GM11168 (cell line): ENCODE data around the gene ADAMTSL5.
"Not testable (repeated sequence)": the region's sequence is repeated elsewhere in the genome, so short reads cannot be mapped to it uniquely, and the experiment has no call there.

Source experiments
- in situ Hi-C: fragments of 300-500 bp; cut with MboI; formaldehyde crosslinking; loops from one replicate; pipeline ENCODE4 v1.12.0; 2022; ENCODE audit warnings: low sequenced_read_pairs; ENCODE audit not compliant: unreplicated experiment

ADAMTSL5 gene

DNA sequence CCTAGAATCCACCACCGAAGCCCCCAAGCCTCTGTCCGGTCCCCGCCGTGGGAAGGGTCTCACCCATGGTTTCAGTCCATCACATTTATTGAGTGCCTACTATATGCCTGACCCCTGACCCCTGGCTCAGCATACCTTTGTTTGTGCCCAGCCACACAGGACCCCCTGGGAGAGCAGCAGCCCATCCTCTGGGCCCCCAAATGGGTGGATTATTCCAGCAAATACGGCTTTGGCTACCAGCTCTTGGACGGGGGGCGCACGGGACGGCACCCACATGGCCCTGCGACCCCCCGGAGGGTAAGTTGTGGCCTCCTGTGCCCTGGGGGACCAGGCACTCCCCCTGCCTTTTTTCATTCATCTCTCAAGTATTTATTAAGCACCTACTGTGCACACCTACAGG is 18.8 kb upstream of the ADAMTSL5 start:
- in situ Hi-C loops: no loop called here

DNA sequence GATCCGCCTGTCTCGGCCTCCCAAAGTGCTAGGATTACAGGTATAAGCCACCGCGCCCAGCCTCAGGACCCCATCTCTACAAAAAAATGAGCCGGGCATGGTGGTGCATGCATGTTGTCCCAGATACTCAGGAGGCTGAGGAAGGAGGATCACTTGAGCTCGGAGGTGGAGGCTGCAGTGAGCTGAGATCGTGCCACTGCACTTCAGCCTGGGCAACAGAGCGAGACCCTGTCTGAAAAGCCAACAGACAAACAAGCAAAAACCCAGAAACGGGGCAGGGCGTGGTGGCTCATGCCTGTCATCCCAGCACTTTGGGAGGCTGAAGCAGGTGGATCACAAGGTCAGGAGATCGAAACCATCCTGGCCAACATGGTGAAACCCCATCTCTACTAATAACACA is 18.0 kb upstream of the ADAMTSL5 start:
- in situ Hi-C loops: not testable (repeated sequence)

DNA sequence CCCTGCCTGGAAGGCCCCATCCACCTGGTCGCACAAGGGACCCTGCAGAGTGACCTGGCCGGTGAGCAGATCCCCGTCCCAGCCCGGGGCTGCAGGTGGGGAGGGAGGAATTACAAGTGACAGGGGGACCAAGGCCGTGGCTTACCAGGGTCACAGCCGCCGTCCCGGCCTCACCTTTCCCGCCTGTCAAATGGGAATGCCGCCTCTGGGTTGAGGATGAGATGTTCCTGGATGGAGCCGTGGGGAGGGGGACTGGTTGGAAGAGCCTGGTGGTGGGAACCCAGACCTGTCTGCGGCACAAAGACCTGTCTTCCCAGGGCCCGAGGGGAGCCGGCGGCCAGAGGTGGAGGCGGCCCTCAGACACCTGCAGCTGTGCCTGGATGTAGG is 16.6 kb upstream of the ADAMTSL5 start:
- in situ Hi-C loops: no loop called here

DNA sequence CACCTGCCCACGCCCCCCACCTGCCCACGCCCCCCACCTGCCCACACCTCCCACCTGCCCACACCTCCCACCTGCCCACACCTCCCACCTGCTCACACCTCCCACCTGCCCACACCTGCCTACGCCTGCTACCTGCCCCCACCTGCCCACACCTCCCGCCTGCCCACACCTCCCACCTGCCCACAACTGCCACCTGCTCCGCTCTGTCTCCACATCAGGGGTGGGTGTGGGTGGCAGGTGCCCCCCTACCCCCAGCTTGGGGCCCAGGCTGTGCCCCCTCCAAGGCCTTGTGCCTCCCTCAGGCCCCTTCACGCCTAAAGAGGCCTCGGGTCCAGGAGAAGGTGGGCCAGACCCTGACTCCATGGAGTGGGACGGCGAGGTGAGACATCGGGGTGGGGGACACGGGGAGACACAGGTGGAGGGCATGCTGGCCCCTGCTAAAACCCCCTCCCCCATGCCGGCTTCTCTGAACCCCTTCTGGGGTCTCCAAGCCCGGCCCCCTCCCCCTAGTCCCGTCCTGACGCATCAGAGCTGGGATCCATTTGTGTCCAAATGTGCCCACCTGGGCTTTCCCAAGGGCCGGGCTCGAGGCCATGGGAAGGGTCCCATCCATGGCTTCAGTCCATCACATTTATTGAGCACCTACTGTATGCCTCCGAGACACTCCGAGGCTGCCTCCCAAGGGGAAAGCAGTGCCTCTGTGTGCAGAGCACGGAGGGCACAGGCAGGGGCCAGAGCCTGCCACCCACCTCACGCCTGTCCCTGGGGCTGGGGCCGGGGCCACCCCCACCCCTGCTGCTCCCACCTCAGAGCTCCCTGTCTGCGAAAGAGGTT is 16.0 kb upstream of the ADAMTSL5 start:
- in situ Hi-C loops: no loop called here

DNA sequence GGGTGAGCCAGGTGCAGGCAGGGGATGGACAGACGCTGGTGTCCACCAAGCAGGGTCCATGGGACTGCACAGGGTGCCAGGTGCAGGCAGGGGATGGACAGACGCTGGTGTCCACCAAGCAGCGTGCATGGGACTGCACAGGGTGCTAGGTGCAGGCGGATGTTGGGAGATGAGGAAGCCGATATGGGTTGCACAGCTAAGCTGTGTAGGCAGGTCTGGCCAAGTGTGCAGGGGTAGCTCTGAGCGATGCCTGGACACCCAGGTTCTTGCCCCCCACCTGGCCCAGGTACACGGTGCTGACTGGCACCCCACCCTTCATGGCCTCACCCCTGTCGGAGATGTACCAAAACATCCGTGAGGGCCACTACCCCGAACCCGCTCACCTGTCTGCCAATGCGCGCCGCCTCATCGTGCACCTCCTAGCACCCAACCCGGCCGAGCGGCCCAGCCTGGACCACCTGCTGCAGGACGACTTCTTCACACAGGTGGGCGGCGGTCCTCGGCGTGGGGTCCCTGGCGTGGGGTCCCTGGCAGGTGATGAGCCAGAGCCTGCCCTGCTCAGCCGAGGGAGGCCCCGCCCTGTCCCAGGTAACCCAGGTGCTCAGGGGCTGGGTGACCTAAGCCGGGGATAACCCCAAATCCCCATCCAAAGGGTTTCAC is 15.0 kb upstream of the ADAMTSL5 start:
- in situ Hi-C loops: no loop called here

DNA sequence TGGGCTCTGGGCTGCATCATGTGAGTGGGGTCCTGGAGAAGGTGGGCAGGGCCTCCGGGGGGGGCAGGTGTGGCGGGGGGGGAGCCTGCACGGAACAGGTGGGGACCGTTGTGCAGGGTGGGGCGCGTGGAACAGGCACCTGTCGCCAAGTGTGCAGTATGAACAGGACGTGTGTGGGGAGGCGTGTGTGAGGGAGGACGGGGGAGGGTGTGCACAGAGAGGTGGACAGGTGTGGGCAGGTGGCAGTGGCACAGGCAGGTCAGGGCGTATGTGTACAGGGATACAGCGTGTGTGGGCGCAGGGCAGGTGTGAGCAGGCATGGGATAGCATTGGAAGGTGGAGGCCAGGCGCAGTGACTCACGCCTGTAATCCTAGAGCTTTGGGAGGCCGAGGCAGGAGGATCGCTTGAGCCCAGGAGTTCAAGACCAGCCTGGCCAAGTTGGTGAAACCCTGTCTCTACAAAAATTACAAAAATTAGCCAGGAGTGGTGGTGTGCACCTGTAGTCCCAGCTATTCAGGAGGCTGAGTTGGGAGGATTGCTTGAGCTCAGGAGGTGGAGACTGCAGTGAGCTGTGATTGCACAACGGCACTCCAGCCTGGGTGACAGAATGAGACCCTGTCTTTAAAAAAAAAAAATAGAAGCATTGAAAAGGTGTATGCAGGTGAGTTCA is 14.3 kb upstream of the ADAMTSL5 start:
- in situ Hi-C loops: no loop called here

DNA sequence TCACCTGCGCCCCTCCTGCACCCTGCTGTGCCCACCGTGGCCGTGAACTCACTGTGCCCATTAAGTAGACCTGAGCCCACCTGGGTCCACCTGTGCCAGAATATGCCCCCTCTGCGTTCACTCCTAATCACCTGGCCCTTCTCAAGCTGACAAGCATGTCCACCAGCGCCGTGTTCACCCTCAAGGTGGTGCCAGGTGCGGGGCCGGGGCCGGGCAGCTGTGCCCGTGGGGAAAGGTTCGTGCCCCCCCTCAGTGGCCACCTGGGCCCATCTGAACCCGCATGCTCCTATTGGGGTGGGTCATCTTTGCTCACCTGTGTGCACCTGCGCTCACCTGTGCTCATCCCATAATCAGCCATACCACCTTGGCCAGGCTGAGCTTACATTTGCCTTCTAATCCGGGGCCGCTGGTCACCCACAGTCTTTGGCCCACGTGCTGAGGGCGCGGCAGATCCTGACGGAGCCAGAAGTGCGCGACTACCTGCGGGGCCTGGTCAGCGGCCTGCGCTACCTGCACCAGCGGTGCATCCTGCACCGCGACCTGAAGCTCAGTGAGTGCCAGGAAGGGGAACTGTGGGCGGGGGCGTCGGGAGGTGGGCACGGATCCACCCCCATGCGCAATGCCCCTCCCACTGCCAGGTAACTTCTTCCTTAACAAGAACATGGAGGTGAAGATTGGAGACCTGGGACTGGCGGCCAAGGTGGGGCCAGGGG is 13.4 kb upstream of the ADAMTSL5 start:
- in situ Hi-C loops: no loop called here

DNA sequence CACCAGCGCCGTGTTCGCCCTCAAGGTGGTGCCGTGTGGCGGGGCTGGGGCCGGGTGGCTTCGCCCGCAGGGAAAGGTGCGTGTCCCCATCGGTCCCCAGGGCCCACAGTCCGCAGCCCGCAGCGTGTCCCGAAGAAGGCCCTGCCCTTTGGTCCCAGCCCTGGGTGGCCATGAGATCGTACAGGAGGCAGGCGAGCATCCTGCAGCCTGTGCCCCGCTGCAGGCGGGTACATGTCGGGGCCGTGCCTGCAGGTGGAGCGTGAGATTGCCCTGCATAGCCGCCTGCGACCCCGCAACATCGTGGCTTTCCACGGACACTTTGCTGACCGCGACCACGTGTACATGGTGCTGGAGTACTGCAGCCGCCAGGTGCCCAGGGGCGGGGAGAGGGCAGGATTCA is 12.5 kb upstream of the ADAMTSL5 start:
- in situ Hi-C loops: no loop called here

DNA sequence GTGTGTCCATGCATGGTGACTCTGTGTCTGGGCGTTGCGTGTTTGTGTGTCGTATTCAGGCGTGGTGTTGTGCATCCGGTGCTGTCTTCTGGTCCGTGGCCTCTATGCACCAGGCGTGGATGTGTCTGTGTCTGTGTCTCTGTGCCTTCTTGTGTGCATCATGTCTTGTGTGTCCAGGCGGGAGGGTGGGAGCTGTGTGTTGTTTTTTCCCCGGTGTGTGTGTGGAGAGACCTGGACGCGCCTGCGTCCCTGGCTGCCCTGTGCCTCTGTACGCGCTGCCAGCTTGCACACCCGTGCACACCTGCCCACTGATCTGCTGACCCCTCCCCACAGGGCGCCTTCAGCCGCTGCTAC is 12.1 kb upstream of the ADAMTSL5 start:
- in situ Hi-C loops: no loop called here

DNA sequence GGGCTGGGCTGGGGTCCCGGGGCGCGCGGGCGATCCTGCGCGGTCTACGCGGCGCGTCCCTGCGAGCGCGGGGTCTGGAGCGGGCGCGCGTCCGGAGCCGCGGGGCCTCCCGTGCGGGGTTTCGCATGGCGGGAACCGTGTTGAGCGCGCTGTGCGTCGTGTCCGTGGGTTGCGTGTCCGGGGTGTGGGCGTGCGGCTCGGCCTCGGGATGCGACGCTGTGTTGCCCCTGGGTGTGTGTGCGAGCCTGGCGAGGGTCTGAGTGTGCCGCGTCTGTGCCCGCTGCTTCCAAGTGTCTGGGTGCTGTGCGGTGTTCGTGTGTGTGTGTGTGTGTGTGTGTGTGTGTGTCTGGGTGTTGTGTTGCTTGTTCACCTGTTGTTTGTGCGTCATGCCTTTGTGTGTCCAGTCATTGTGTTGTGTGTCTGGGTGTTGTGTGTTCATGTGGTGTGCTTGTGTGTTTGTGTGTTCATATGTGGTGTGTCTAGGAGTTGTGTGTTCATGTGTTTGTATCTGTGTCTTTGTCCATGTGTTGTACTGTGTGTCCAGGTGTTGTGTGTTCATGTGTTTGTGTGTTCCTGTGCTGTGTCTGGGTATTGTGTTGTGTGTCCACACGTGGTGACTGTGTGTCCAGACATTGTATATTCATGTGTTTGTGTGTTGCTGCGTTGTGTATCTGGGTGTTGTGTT is 11.6 kb upstream of the ADAMTSL5 start:
- in situ Hi-C loops: no loop called here

DNA sequence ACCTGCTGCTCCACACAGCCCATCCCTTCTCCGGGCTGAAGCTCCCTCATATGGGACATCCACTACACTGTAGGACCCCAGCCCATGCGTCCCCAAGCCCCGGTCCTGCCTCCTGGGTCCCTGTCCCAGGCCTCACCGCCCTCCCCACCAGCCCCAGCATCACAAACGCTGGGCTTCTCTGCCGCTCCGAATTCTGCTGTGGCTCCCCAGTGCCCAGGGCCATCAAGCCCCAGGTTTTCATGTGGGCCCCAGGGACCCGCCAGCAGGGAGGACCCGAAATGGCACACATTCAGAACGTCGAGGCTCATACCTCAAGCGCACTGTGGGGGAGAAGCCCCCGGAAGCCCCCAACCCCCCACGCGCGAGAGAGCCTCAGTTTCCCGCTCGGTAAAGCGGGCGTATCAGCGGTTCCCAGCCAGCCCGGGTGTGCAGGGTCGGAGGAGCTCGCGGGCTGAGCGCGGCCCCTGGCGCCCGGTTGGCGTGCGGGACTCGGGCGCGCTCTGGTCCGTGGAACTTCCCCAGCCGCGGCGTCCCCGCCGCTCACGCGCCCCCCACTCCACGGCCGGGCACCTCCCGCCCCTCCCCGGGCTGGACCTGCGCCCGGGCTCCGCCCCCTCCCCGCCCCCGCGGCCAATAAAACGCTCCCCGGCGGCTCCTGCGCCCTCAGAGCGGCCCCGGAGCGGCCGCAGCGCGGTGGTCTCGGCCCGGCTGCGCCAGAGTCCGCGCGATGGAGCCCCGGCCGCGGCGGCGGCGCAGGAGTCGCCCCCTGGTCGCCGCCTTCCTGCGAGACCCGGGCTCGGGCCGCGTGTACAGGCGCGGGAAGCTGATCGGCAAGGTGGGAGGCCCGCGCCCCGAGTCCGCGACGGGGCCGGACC is 10.8 kb upstream of the ADAMTSL5 start, which contains the start of gene PLK5:
TSS of gene PLK5 (plus strand) at position 666 of the 875 bp plus-strand sequence. CDS start 2,920 bp downstream, outside the sequence.
- in situ Hi-C loops: no loop called here

DNA sequence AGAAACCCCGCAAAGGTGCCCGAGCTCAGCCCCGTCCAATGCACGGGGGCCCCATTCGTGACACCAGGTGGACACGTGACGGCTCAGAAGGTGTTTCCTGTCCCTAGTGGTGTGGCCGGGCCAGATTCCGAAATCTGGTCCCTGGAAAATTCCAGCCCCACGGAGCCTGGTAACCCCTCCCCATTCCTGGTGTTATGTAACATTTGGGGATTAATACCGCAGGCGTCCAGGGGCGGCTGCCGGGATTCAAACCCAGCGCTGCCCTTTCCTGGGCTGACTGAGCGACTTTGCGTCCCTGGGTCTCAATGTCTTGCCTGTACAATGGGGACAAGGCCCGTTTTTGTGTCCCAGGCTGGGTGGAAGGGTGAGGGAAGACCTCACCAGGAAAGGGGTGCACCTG is 10.0 kb upstream of the ADAMTSL5 start:
- in situ Hi-C loops: no loop called here

DNA sequence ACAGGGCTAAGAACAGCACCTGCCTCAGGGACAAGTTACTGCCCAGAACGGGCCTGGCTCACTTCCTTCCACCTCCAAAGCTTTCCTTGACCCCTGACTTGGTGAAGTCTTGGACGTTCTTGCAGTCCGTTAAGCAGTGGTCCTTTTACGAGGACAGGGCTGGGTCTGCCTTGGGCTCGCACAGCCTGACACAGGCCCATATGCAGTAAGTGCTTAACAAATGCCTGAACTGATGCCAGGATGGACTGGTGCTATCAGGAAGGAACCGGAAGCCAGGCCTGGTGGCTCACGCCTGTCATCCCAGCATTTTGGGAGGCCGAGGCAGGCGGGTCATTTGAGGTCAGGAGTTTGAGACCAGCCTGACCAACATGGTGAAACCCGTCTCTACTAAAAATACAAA is 9.2 kb upstream of the ADAMTSL5 start:
- in situ Hi-C loops: no loop called here

DNA sequence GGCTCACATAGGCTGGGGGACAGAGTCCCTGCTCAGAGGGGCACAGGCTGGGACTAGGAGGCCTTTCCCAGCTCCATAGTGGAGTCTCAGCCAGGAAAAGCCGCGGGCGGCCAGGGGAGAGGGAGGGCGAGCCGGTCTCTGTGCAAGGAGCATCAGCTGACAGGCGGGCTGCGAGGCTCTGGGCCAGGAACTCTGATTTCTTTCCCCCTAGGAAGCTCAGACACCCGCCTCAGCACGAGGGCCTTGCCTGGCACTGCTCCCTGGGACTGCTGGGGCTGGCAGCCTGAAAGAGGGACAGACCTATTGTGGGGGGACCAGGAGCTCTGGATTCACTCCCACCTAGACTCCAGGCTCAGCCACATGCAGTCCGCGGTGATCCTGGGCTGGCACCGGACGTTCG is 8.8 kb upstream of the ADAMTSL5 start:
- in situ Hi-C loops: no loop called here

DNA sequence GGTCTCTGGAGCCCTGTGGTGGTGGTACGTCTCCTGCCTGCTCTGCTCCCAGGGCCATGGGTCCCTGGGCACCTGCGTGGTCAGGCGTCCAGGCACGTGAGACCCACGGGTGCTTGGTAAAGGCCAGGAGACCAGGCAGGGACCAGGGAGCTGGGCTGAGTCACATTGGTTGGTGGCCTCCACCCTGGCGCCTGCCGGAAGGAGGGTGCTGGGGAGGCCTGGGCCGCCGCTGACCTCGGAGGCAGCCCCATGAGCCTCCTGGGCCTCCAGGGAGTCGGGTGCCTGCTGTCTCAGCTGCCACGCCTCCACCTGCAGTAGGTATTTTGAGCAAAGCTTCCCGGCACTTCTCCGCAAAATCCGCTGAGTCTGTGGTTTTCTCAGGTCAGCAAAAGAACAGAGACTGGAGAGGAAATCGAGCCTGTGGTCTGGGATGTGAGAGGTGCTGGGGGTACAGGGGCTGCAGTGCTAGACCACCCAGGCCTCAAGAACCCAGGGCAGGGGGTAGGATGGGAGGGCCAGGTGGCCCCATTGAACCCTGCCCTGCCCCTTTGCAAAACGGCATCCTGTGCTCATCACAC is 7.5 kb upstream of the ADAMTSL5 start:
- in situ Hi-C loops: no loop called here

DNA sequence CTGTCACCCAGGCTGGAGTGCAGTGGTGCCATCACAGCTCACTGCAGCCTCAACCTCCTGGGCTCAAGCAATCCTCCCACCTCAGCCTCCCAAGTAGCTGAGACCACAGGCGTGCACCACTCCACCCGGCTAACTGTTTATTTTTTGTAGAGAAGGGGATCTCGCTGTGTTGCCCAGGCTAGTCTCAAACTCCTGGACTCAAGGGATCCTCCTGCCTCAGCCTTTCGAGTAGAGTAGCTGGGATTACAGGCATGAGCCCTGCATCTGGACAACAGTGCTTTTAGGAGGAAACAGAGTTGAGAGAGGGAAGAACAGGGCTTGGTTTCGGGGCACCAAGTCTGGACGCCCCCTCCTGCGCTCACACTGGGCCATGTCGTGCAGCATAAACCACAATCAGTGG is 7.0 kb upstream of the ADAMTSL5 start:
- in situ Hi-C loops: not testable (repeated sequence)

DNA sequence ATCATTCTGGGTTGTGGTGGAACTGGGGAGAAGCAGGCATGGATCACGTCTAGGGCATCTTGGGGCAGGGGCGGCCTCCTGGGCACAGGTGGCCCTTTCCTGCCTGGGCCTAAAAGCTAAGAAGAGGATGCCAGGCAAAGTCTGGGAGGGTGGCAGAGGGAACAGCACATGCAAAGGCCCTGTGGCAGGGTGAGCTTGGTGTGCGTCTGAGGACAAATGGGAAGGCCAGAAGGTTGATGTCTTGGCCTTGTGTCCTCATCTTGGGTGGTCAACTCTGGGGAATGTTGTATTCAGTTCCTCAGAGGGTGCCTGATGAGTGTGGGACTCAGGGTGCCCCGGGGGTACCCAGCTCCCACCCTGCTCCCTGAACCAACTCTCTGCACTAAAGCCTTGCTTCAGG is 5.7 kb upstream of the ADAMTSL5 start:
- in situ Hi-C loops: no loop called here

DNA sequence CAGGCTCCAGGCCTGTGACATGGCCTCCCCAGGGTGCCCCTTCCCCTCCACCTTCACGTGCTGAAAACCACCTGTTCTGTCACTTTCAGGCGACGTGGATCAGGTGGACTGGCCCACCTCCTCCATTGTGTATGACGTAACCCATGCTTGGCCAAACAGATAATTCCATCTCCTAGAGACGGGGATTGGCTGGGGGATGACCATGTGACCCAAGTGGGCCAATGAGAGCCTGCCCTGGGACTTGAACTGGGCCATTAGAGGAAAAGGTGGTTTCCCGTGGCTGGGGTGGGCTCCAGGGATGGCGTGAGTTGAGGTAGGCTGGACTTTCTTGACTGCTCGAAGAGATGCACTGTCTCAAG is 3.6 kb upstream of the ADAMTSL5 start:
- in situ Hi-C loops: no loop called here
